Fibroblast of skin of scalp (primary cell): ENCODE data around the gene MRPL44.

Experiments used
- DNase-seq: peaks from one replicate; pipeline ENCODE4 v3.0.0-alpha.2; 2013

The MRPL44 gene

GRCh38 chr2:223936862-223937326 lies 20.4 kb upstream of the MRPL44 start:
- DNase-seq: peak; percentile 43

GRCh38 chr2:223937535-223937934 lies 19.7 kb upstream of the MRPL44 start:
- DNase-seq: no peak

- DNase-seq: peak; percentile 67
Measured at GRCh38 chr2:223939438-223939837, 17.8 kb upstream of the MRPL44 start.

GRCh38 chr2:223941579-223942277 lies 15.5 kb upstream of the MRPL44 start:
- peak; percentile 92 for DNase-seq

GRCh38 chr2:223943135-223943534 lies 14.1 kb upstream of the MRPL44 start:
- no peak for DNase-seq

GRCh38 chr2:223943561-223944008 lies 13.7 kb upstream of the MRPL44 start:
- DNase-seq: peak; percentile 62

- no peak for DNase-seq
Measured at GRCh38 chr2:223944166-223944702, 13.0 kb upstream of the MRPL44 start.

- peak; percentile 92 for DNase-seq
Measured at GRCh38 chr2:223944703-223945531, 12.3 kb upstream of the MRPL44 start, which contains the start of gene WDFY1. Gene WDFY1, minus strand, starts transcription at chr2:223945335. Its CDS starts 51 bp downstream, at chr2:223945284.

GRCh38 chr2:223945755-223946154 lies 11.5 kb upstream of the MRPL44 start:
- DNase-seq: no peak

- no peak for DNase-seq
Measured at GRCh38 chr2:223947711-223948205, 9.5 kb upstream of the MRPL44 start.

- no peak for DNase-seq
Measured at GRCh38 chr2:223949241-223949840, 7.9 kb upstream of the MRPL44 start.

GRCh38 chr2:223950448-223951347 lies 6.6 kb upstream of the MRPL44 start:
- DNase-seq: no peak

- no peak for DNase-seq
Measured at GRCh38 chr2:223952280-223952968, 4.8 kb upstream of the MRPL44 start.

- DNase-seq: peak; percentile 84
Measured at GRCh38 chr2:223954401-223954800, 2.9 kb upstream of the MRPL44 start.

- DNase-seq: no peak
Measured at GRCh38 chr2:223956300-223956699, 963 bp upstream of the MRPL44 start.

- no peak for DNase-seq
Measured at GRCh38 chr2:223959688-223960087, 2.4 kb downstream of the MRPL44 start.

- peak; percentile 68 for DNase-seq
Measured at GRCh38 chr2:223967981-223968380, 10.7 kb downstream of the MRPL44 start.

GRCh38 chr2:223969315-223969714 lies 12.1 kb downstream of the MRPL44 start:
- DNase-seq: no peak

- peak; percentile 6 for DNase-seq
Measured at GRCh38 chr2:223969856-223970255, 12.6 kb downstream of the MRPL44 start.

- DNase-seq: peak; percentile 61
Measured at GRCh38 chr2:223970343-223971128, 13.3 kb downstream of the MRPL44 start.
